Stimulated activated CD8-positive, alpha-beta memory T cell treated with anti-CD3 and anti-CD28 coated beads, Interleukin-7, amount 100 ng/mL, for 48 hours (primary cell): ENCODE results near the gene C12orf43.

Source experiments
- DNase-seq, 2 donors: peaks; one replicate each; pipeline ENCODE4 v3.0.0-alpha.2; 2020; ENCODE audit warnings: low read depth in 1 of 2; ENCODE audit errors: extremely low read depth in 1 of 2

Gene C12orf43

DNA sequence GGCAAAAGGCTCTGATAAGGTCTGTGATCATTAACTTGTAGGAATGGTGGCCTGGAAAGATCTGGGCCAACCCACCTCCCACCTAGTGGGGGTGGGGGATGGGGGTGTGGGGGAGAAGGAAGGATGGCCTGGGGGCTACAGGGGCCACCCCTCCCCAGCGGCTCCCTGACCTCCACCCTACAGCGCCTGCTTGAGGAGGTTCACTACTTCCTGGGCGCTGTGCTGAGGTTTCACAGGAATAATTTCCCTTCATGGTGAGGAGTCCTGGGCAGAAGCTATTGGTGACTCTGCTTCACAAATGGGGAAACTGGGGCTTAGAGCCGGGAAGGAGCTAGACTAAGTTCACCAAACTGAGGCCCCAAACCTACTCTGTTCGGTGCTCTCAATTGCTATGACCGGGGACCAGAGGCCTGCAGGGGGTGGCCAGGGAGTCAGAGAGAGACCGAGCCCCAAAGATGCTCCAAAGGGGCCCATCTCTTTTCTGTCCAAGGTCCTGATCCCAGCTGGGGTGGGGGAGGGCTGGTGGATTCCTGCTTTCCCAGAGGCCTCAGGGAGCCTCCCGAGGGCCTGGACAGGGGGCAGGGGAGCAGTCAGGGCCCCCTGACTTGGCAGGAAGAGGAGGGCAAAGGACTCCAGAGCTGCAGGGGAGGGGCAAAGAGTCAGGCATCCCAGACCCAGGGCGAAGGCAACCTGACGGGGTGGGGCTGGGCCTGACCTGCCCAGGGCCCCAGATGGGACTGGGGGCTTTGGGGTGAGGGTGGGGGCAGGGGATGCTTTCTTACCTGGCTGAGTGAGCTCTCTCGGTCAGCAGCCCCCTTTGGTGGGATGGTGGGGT is 36.2 kb downstream of the C12orf43 start:
- no peak for DNase-seq

DNA sequence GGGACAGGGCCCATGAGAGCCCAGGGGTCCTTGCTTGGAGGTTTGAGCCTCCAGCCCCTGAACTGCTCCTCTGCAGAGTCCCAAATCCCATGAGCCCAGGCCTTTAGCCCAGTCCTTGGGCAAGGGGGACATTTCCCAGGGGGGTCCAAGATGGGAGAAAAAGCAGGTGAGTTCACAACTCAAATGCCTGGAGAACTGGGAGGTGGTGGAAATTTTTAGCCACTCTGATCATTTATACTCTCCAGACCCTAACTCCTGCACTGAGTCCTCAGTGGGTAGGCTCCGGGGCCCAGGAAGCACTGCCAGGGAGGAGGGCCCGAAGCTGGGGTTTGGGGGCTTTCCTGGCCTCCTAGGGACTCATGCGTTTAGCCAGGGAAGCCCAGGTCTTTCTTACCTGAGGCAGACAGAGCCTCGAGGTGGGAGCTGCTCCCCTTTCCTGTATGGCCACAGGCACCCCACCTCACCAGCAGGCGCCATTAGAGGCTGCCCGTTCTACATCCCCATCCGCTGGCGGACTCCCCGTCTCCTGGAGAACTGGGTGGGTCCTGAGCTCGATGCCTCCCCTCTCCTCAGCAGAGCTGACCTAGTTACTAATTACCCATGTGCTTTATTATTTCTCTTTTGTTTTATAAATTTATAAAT is 36.9 kb downstream of the C12orf43 start:
- no peak for DNase-seq

DNA sequence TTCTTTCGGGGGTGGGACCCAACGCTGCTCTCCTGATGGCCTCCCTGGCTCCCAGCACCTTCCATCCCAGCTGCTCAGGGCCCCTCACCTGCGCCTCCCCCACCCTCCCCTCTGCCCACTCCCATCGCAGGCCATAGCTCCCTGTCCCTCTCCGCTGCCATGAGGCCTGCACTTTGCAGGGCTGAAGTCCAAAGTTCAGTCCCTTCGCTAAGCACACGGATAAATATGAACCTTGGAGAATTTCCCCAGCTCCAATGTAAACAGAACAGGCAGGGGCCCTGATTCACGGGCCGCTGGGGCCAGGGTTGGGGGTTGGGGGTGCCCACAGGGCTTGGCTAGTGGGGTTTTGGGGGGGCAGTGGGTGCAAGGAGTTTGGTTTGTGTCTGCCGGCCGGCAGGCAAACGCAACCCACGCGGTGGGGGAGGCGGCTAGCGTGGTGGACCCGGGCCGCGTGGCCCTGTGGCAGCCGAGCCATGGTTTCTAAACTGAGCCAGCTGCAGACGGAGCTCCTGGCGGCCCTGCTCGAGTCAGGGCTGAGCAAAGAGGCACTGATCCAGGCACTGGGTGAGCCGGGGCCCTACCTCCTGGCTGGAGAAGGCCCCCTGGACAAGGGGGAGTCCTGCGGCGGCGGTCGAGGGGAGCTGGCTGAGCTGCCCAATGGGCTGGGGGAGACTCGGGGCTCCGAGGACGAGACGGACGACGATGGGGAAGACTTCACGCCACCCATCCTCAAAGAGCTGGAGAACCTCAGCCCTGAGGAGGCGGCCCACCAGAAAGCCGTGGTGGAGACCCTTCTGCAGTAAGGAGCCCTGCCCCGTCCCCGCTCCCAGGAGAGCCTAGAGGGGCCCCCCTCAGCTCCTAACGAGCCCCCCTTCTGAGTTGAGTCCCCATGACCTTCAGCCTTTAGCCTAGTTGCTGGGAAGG is 37.7 kb downstream of the C12orf43 start, which contains the start of gene HNF1A:
HNF1A (plus strand) TSS at position 248 of the 924 bp plus-strand sequence; CDS start at position 474, 226 bp downstream.
- no peak for DNase-seq

DNA sequence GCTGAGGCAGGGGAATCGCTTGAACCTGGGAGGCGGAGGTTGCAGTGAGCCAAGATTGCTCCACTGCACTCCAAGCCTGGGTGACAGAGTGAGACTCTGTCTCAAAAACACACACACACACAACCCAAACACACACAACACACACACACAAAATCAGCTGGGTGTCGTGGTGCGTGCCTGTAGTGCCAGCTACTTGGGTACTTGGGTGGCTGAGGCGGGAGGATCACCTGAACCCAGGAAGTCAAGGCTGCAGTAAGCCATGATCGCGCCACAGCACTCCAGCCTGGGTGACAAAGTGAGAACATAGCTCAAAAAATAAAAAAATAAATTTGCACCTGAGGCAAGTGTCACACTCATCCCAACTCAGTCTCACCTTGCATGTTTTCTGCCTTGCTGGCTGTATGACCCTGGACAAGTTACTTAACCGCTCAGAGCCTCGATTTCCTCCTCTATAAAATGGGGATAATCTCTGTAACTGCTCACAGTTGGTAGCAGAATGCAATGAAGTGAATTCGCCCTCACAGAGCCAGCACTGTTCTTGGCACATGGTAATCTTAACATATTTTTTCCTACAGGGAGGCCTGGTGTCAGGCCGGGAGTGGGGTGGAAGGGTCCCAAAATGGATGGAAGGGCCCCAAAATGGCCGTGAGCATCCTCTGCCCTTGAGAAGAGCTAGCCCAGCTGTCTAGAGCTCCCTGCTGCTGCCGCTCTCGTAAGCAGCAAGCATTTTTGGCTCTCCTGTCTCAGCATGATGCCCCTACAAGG is 38.6 kb downstream of the C12orf43 start:
- DNase-seq, result no peak

DNA sequence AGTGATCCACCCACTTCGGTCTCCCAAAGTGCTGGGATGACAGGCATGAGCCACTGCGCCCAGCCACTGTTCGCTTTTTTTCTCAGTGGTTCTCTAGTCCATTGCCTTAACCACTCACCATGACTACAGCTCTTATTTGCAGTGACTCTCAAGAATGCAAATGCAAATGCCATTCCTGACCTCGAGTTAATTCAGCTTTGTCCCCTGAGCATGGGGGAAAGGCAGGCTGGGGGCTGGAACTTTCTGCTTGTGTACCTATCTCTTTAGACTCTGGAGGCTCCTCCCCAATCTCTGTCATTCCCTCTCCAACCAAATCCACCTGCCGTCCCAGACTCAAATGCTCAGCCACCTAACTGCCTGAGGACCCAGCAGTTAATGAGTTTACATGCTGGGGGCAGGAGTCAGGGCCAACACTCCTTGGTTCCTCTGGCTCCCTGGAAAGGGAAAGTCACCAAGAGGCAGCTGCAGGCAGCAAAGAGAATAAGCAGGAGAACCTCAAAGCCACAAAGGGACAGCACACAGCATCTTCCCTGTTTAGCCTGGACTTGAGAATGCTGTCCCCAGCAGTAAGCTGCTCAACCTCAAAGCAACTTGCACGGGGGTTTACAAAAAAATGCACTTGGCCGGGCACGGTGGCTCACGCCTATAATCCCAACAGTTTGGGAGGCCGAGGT is 43.3 kb downstream of the C12orf43 start:
- no peak for DNase-seq

DNA sequence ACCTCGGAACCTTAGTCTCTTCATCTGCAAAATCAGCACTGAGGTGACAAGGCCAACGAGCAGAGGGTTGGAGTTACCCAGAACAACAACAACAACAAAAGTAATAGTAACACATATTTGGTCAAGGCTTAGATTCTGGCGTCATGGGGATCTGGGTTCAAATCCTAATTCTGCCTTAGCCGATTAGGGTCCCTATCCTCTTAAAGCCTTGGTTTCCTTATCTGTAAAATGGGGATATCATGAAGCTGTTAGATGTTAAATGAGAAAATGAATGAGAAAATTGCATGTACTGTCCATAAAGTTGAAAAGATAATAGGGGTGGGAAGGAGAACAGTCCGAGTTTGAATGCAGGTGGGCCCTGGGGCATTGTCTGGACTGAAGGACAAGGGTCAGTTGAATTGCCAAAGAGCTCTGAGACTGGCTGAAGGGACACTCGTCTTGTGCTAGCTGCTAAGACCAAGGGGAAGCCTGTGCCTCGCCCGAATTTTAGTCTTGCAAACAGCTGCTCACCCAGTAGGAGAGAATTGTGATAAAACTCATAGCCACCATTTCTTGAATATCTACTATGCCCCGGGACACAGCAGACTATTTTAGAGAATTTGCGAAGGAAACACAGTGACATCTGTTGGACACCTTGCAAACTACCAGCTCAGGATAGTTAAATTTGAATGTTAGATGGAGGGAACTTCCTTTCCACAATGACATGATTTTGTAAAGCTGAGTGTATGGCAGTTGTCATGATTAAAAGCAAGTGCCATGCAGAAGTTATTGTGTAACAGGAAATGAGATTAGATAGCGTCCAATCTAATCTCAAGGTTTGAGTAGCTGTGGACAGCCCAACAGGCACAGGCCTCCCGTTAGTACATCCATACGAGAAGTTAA is 44.7 kb downstream of the C12orf43 start:
- DNase-seq, result no peak

DNA sequence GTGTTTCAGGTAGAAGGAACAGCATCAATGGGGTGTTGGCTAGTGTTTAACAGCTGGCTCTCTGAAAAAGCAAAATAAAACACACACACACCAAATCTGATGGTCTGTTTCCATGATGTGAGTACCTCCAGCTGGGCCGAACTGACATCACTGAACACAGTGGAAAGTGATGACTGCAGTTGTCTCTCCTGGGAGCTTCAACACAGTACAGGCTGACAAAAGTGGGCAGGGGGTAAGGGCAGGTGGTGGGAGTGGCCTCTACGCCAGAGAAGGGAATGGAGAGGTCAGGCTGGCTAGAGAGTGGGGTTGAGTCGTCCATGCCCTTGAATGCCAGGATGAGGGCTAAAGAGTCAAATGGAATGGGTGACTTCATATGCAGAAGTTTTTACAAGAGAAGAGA is 46.0 kb downstream of the C12orf43 start:
- no peak for DNase-seq

DNA sequence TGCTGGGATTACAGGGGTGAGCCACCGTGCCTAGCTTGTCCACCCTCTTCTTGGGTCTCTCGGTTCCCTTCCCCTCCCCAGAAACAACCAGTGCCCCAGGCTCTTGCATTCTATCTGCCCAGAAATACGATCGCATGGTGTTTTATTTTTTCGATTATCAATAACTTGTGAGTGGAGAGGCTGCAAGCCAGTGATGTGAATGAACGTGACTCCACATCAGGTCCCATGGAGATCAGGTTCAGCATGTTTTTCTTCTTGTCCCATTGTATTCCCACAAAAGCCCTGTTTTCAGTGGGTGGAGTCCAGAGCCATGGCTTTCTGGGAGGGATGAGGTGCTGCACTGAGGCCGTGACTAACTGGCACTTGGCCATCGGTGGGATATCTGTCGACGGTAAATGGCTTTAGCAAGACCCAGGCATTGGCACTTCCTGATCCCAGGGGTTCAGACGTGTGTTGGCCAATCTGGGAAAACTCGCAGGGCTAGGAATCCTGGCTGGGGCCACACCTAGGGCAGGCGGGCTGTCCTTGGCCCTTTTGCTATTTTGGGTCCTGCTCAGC is 50.7 kb downstream of the C12orf43 start:
- no peak for DNase-seq

DNA sequence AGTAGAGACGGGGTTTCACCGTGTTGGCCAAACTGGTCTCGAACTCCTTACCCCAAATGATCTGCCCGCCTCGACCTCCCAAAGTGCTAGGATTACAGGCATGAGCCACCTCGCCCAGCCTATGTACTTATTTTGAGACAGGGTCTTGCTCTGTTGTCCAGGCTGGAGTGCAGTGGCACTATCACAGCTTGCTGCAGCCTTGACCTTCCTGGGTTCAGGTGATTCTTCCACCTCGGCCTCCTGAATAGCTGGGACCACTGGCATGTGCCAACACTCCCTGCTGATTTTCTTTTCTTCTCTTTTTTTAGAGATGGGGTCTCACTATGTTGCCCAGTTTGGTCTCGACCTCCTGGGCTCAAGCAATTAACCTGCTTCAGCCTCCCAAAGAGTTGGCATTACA is 52.0 kb downstream of the C12orf43 start:
- DNase-seq, result no peak

DNA sequence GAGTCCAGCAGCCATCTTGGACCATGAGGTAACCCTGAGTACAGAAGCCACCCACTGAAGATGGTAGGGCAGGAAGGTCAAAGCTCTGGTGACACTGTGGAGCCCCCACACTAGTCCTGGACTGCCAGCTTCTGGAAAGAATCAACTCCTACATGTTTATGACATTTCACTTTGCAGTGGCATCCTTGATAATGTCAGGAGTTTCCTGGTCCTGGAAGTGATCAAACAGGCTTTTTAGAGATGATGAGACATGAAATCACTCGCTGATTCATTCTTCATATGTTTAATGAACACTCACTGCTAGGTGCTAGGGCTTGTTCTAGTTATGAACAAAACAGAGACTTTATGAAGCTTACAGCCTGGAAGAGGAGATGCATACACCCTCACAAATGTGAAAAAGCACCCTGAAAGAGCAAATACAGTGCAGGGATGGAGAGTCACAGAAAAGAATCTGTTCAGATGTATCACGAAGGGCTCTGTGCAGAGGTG is 53.7 kb downstream of the C12orf43 start:
- DNase-seq, result no peak

DNA sequence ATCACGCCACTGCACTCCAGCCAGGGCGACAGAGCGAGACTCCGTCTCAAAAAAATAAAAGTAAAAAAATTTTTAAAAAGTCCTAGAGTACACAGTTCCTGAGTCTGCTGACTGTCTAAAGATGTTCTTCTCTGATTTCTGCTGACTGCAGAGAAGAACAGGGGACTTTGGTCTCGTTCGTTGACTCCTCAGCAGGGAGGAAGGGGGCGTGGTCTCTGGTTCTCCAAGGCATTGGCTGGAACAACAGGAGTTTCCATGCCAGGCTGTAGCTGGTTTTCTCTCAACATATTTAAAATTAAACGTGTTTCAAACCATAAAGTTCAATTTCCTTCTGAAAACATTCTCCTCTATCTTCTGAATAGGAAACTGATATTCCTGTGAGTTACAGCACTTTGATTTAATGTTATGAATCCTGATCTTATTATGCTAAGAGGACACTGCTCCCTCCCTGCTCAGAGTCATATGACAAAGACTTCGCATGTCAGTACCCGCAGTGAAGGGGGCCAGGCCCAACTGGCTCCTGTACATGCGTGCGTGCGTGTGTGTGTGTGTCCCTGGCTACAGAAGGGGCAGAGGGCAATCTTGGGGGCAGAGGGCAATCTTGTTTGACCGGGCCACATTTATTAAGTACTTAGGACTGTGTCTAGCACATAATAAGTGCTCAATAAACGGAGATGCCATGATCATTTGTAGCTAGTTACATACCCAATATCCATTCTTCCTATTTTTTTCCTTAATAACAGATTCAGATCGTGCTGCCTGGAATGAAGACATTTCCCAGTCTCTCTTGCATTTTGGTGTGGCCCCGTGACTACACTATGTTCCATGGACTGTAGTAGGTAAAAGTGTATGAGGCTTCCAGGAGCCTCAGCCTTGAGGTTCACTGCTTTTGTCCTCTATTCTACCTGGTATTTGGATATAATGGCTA is 54.4 kb downstream of the C12orf43 start:
- no peak for DNase-seq

DNA sequence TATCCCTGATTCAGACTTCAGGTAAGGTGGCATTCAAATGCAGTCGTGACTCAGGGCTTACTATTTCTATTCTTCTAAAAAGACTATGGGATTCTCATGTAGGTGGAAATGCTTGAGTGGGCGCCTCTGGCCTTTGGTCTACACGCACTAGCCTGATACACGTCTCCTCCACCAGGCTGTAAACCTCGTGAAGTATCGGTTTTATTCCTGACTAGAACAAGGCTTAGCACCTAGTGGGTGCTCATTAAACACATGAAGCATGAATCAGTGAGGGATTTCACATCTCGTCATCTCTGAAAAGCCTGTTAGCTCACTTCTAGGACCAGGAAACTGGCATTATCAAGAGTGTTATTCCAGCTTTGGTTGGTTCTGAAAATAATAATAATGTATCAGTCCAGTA is 55.6 kb downstream of the C12orf43 start:
- peak; percentile 8 to 47 for DNase-seq

DNA sequence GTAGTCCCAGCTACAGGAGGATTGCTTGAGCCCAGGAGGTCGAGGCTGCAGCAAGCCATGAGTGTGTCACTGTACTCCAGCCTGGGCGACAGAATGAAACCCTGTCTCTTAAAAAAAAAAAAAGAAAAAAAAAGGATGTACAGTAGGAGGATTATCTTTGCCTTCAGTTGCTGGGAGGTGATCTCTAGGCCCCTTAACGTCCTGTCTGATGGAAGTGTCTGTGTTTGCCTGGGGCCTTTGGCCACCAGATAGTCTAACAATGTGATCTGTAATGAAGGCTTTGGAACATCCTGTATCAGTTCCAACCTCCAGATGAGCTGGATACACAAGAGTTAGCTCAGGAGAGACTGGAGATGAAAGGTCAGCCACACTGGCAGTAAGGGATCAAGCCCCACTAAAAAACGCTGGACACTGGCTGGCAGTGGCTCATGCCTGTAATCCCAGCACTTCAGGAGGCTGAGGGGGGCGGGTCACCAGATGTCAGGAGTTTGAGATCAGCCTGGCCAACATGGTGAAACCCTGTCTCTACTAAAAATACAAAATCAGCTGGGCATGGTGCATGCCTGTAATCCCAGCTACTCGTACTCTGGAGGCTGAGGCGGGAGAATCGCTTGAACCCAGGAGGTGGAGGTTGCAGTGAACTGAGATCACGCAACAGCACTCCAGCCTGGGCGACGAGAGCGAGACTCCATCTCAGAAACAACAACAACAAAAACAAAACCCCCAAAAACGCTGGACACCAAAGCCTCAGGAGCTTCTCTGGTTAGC is 57.0 kb downstream of the C12orf43 start:
- DNase-seq, result no peak

DNA sequence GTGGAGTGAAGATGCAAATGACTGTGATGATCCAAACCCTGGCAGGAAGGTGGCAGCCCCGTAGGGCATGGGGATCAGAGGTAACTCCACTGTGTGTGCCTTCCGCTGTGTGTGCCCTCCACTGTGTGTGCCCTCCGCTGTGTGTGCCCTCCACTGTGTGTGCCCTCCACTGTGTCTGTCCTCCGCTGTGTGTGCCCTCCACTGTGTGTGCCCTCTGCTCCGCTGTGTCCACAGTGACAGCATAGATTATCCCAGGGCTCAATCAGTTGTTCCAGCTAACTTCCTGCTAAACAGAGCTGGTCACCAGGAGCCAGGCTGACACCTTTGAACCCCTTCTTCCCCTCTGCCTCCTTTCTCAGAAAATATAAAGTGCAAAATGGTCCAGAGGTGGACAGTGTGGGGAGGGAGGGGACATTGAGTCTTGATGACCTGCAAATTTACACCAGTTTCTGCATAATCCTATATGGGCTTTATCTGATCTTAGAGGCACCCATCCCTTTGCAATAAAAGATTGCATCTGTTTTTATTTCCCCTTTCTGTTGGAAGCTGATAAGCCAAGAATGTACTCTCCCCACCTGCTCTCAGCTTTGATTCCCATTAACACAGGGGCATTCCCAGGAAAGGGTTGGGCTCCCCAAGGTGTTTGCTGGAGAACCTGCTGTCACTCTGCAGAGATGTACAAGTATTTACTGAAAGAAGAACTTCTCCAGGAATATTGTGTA is 59.5 kb downstream of the C12orf43 start:
- DNase-seq, result no peak

DNA sequence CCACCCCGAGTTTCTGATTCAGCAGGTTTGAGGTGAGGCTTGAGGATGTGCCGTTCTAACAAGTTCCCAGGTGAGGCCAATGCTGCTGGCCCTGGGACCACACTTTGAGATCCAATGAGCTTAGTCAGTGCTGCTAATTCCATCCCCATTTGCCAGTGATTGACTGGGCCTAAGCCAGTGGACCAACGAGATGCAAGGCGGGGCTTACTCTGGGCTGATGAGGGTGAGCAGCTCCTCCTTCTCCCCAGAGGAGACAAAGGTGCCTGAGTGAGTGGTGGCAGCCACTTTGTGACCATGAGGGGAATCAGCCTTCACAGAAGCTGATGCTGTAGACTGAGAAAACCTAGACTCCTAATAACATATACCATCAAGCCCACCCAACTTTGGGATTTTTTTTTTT is 61.1 kb downstream of the C12orf43 start:
- DNase-seq, result no peak

DNA sequence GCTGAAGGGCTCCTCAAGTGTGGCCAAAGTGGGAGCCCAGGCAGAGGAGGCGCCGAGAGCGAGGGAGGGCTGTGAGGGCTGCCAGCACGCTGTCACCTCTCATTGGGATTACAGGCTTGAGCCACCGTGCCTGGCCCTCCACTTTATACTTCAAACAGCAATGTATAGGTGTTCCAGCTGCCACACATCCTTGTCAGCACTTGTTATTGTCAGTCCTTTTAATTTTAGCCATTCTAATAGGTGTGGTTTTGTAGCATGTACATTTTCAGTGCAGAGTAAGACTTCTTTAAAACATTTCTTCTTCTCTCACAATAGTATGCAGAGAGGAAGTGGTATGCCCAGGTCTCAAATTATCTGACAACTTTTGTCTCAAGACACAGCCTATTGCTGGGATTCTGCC is 65.5 kb downstream of the C12orf43 start:
- DNase-seq, result no peak
